ENCODE data around the gene RAD51D.

The RAD51D gene

DNA sequence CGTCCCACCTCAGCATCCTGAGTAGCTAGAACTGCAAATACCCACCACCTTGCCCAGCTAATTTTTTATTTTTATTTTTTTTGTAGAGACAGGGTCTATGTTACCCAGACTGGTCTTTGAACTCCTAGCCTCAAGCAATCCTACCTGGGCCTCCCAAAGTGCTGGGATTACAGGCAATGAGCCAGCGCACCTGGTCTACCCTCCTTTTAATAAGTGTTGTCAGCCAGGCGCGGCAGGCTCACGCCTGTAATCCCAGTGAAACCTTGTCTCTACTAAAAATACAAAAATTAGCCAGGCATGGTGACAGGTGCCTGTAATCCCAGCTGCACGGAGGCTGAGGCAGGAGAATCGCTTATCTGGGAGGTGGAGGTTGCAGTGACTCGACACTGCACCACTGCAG is 75.5 kb downstream of the RAD51D start:
- H3K4me1 ChIP-seq (ENCODE audit: insufficient read depth, insufficient read length), result no peaks in the 10 kb centered on the region
- no peaks in the 10 kb centered on the region for H3K27me3 ChIP-seq (ENCODE audit: insufficient read depth, insufficient read length)
- H3K9ac ChIP-seq (ENCODE audit: insufficient read length, low read depth), result no peak overlapping the region
- H3K9me3 ChIP-seq (ENCODE audit: insufficient read depth, low read length), result no peaks in the 10 kb centered on the region
- H3K4me3 ChIP-seq (ENCODE audit: insufficient read length, low read depth), result no peak overlapping the region
- TF ChIP-seq YY1 (IDR thresholded peaks at IDR 0.05; ENCODE audit: insufficient read depth, insufficient read length) (no peak), SUZ12 (IDR thresholded peaks at IDR 0.05; ENCODE audit: extremely low read depth, insufficient read depth, insufficient read length) (no peak), ZNF274 (IDR thresholded peaks at IDR 0.05; ENCODE audit: low read depth, low read length) (no peak)
- DNase-seq (ENCODE audit: low read depth, low spot score), result no peak
- H3K36me3 ChIP-seq (ENCODE audit: insufficient read depth, insufficient read length, low read length), result no peaks in the 10 kb centered on the region
